Activated naive CD4-positive, alpha-beta T cell treated with anti-CD3 and anti-CD28 coated beads for 36 hours (primary cell): ENCODE data around the gene LARGE2. TPM values are rescaled to one million over a fixed set of nuclear protein-coding genes. Genes with fewer than 3 reads are reported as not detected.
A peak's percentile ranks its signal among the peaks of the same experiment; 100 is the strongest.

Source experiments
- CTCF ChIA-PET: fragments of 350-600 bp; sonication (Branson Sonifier 250); formaldehyde crosslinking; loops from one replicate; lab custom pipeline; 2021; ENCODE audit warnings: antibody characterized with exemption; lab: Charles Lee
- DNase-seq: peaks from one replicate; pipeline ENCODE4 v3.0.0-alpha.2; 2020
- H3K27ac Mint-ChIP-seq: one replicate; pipeline ENCODE4 v1.8.0; 2021; ENCODE audit warnings: mild to moderate bottlenecking, mixed read lengths
- H3K27me3 Mint-ChIP-seq: one replicate; pipeline ENCODE4 v1.8.0; 2021; ENCODE audit warnings: low read depth, mixed read lengths
- H3K36me3 Mint-ChIP-seq: one replicate; pipeline ENCODE4 v1.8.0; 2021; ENCODE audit warnings: low read depth, mixed read lengths
- H3K4me1 Mint-ChIP-seq: one replicate; pipeline ENCODE4 v1.8.0; 2021; ENCODE audit warnings: low read depth, mixed read lengths
- H3K4me3 Mint-ChIP-seq: one replicate; pipeline ENCODE4 v1.8.0; 2021; ENCODE audit warnings: mild to moderate bottlenecking, moderate library complexity, mixed read lengths
- H3K9me3 Mint-ChIP-seq: one replicate; pipeline ENCODE4 v1.8.0; 2021; ENCODE audit warnings: mixed read lengths
- intact Hi-C: fragments of 100-400 bp; cut with micrococcal nuclease; formaldehyde crosslinking; loops from one replicate; pipeline ENCODE4 v1.15.1; 2023
- total RNA-seq, 2 experiments: library from RNA; stranded (reverse); gene quantifications; one replicate each; pipeline ENCODE4 v1.2.3, GENCODE V29; 2021

LARGE2 gene
- total RNA-seq, 2 experiments from 2014 or later, result 0.48 to 0.52 TPM

DNA sequence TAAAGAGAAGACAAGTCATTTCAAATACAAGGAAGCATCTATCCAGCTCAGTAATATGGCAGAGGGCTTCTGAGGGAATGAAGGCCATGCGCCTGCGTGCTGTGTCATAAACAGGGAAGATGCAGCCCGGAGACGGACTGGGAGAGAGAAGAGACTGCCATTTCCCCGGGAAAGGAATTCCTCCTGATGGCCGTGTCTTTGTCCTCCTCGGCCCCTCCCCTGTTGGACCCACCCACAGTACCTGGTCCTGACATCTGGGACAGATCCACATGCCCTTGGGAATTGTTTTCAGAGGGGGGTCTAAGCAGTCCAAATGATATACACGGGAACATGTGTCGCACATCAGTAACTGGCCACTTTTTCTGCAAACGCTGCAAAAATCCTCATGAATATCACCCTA, 15.5 kb downstream of the LARGE2 start:
- H3K4me3 Mint-ChIP-seq, result no peak overlapping the region
- no peaks in the 10 kb centered on the region for H3K36me3 Mint-ChIP-seq
- peaks cover 5% of the 10 kb centered on the region for H3K4me1 Mint-ChIP-seq
- H3K27me3 Mint-ChIP-seq, result no peaks in the 10 kb centered on the region
- CTCF ChIA-PET, result no interaction called here
- H3K9me3 Mint-ChIP-seq, result no peaks in the 10 kb centered on the region
- no peak overlapping the region for H3K27ac Mint-ChIP-seq
- intact Hi-C loops, result no loop called here
- no peak for DNase-seq

- Mint-ChIP-seq H3K27ac (no peak overlapping the region), H3K4me3 (no peak overlapping the region), H3K4me1 (peaks cover 5% of the 10 kb centered on the region), H3K36me3 (peaks cover 5% of the 10 kb centered on the region), H3K27me3 (no peaks in the 10 kb centered on the region), H3K9me3 (no peaks in the 10 kb centered on the region)
- no peak for DNase-seq
- intact Hi-C loops, result no loop called here
- CTCF ChIA-PET, result interaction anchor here (0.7 to 1.2 kb wide), 2 partner anchors 24 to 590 kb away, joined by 3 read pairs; no protein-coding TSS in a partner anchor
These were observed 17.4 kb downstream of the LARGE2 start for GRCh38 chr11:45939836-45940235.

- Mint-ChIP-seq H3K4me1 (peaks cover 5% of the 10 kb centered on the region), H3K9me3 (no peaks in the 10 kb centered on the region), H3K36me3 (peaks cover 15% of the 10 kb centered on the region), H3K4me3 (no peak overlapping the region), H3K27ac (peak overlapping the region; percentile 42), H3K27me3 (no peaks in the 10 kb centered on the region)
- CTCF ChIA-PET, result interaction anchor here (0.6 to 1.2 kb wide), 2 partner anchors 12 to 66 kb away, joined by 3 to 5 read pairs; no protein-coding TSS in a partner anchor
- intact Hi-C loops, result no loop called here
- peak; percentile 29 for DNase-seq
These were observed 18.8 kb downstream of the LARGE2 start for GRCh38 chr11:45941285-45941684.

- no peak for DNase-seq
- Mint-ChIP-seq H3K9me3 (no peaks in the 10 kb centered on the region), H3K27ac (no peak overlapping the region), H3K36me3 (peaks cover 15% of the 10 kb centered on the region), H3K4me1 (peaks cover 5% of the 10 kb centered on the region), H3K27me3 (no peaks in the 10 kb centered on the region), H3K4me3 (no peak overlapping the region)
- intact Hi-C loops, result no loop called here
- CTCF ChIA-PET, result interaction anchor here (0.7 to 1.4 kb wide), 3 partner anchors 23 to 64 kb away, joined by 3 to 5 read pairs (median 5); no protein-coding TSS in a partner anchor
These were observed 19.9 kb downstream of the LARGE2 start for GRCh38 chr11:45942381-45942780.

DNA sequence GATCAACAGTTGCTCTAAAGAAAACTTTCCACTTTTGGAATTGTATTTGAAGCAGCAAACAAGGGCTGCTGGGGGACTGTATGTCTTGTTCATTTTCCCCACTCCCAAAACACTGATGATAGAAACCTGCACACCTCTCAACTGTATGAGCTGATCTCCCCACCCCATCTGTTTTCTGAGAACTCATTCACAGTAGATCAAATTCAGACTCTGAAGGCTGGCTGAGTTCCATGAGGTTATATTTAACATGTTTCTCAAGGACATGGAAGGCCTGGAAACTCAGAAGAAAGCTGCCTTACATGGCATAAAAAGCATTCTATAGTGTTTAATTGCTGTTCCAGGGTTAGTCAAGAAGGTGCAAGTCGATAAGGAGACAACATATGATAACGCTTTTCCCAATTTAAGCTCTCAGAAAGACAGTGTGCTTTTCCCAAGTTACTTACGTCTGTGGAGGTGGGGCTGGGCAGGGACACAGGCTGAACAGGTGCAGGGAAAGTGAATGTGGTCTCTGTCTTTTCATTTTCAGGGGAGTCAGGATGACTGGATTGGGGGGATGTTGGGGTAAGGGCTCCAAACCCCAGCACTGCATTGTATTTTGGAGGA, 23.0 kb downstream of the LARGE2 start:
- Mint-ChIP-seq H3K4me3 (no peak overlapping the region), H3K27ac (no peak overlapping the region), H3K9me3 (no peaks in the 10 kb centered on the region), H3K27me3 (no peaks in the 10 kb centered on the region), H3K36me3 (peaks cover 18% of the 10 kb centered on the region), H3K4me1 (peaks cover 5% of the 10 kb centered on the region)
- DNase-seq, result no peak
- CTCF ChIA-PET, result no interaction called here
- intact Hi-C loops, result no loop called here

GRCh38 chr11:45947885-45948284, 25.4 kb downstream of the LARGE2 start:
- Mint-ChIP-seq H3K36me3 (peaks cover 18% of the 10 kb centered on the region), H3K4me3 (no peak overlapping the region), H3K27ac (no peak overlapping the region), H3K9me3 (no peaks in the 10 kb centered on the region), H3K4me1 (no peaks in the 10 kb centered on the region), H3K27me3 (no peaks in the 10 kb centered on the region)
- no peak for DNase-seq
- intact Hi-C loops, result no loop called here
- CTCF ChIA-PET, result interaction anchor here (1.5 to 3.7 kb wide), 2 partner anchors 18 to 105 kb away, joined by 3 to 23 read pairs; no protein-coding TSS in a partner anchor

DNA sequence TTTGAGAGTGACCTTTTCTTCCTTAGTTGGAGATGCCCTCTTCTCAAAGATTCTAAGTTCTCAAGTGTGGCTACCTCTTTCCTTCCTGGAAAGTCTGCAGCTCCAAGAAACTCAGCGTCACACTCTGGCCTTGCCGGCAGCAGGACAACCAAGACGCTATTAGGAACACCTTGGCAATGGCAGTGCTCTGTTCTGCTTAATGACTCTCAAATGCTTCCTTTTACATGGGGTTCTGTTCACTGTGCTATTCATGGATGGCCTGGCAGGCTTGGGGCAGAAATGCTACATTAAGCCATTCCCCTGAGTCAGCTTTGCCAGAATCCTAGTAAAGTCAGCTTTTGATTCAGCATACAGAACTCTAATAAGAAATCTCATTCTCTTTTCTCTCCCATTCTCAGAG, 25.9 kb downstream of the LARGE2 start:
- intact Hi-C loops, result no loop called here
- Mint-ChIP-seq H3K27me3 (no peaks in the 10 kb centered on the region), H3K9me3 (no peaks in the 10 kb centered on the region), H3K36me3 (peaks cover 18% of the 10 kb centered on the region), H3K4me3 (no peak overlapping the region), H3K4me1 (no peaks in the 10 kb centered on the region), H3K27ac (no peak overlapping the region)
- DNase-seq, result no peak
- CTCF ChIA-PET, result interaction anchor here (0.5 to 3.7 kb wide), 3 partner anchors 17 to 105 kb away, joined by 3 to 23 read pairs (median 3); no protein-coding TSS in a partner anchor

DNA sequence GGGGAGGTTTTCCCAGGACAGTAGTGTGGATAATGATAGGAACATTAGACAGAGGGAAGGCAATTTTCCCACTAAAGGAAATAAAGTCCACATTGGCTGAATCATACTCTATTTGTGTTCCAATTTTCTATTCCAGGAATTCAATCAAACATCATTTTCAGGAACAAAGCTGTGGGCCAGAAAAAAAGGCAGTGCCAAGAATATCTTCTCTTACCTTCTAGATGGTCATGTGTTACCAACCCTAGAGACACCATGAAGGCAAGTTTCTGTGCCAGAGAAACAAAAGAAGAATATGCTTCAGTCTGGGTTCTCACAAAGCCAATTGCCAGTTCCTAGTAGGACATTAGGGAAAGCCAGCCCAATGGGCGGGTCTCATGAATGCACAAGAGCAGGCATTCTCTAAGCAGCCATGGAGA, 27.5 kb downstream of the LARGE2 start:
- no peak overlapping the region for H3K4me3 Mint-ChIP-seq
- H3K27me3 Mint-ChIP-seq, result no peaks in the 10 kb centered on the region
- H3K4me1 Mint-ChIP-seq, result no peaks in the 10 kb centered on the region
- intact Hi-C loops, result no loop called here
- CTCF ChIA-PET, result interaction anchor here (0.9 to 3.7 kb wide), 2 partner anchors 15 to 108 kb away, joined by 4 to 23 read pairs; no protein-coding TSS in a partner anchor
- no peaks in the 10 kb centered on the region for H3K9me3 Mint-ChIP-seq
- no peak overlapping the region for H3K27ac Mint-ChIP-seq
- peaks cover 13% of the 10 kb centered on the region for H3K36me3 Mint-ChIP-seq
- DNase-seq, result no peak

GRCh38 chr11:45959851-45960250, 37.4 kb downstream of the LARGE2 start:
- no peaks in the 10 kb centered on the region for H3K27me3 Mint-ChIP-seq
- DNase-seq, result no peak
- no peak overlapping the region for H3K4me3 Mint-ChIP-seq
- H3K9me3 Mint-ChIP-seq, result no peaks in the 10 kb centered on the region
- peaks cover 5% of the 10 kb centered on the region for H3K36me3 Mint-ChIP-seq
- H3K4me1 Mint-ChIP-seq, result no peaks in the 10 kb centered on the region
- intact Hi-C loops, result no loop called here
- CTCF ChIA-PET, result interaction anchor here (1.5 kb wide), 1 partner anchor 47 kb away, joined by 6 read pairs; no protein-coding TSS in a partner anchor
- no peak overlapping the region for H3K27ac Mint-ChIP-seq

DNA sequence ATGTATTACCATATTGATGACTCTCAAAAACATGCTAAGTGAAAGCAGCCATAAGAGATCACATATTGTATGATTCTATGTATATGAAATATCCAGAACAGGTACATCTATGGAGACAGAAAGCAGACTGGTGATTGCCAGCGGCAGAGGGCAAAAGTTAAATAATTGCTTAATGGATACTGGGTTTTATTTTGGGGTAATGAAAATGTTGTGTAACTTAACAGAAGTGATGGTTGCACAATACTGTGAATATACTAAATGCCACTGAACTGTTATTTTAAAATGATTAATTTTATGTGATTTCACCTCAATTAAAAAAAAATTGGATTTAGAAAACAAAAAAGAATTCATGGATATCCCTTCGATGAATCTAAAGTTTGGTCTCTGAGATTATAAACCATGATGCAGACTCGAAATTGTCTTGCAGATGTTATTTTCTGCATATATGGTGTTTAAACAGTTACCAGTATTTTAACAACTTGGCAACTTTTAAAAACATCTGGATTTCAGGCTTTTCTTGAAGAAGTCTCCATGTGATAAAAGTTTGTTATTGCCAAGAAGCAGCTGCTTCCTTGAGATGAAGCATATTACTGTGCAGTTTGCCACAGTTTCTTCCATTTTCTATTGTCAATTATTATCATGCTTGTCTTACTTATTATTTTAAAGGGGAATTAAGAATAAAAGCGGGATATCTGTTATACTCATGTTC, 38.1 kb downstream of the LARGE2 start:
- DNase-seq, result no peak
- no peaks in the 10 kb centered on the region for H3K9me3 Mint-ChIP-seq
- peaks cover 5% of the 10 kb centered on the region for H3K36me3 Mint-ChIP-seq
- no peak overlapping the region for H3K4me3 Mint-ChIP-seq
- intact Hi-C loops, result no loop called here
- CTCF ChIA-PET, result interaction anchor here (0.5 kb wide), 1 partner anchor 153 kb away, joined by 5 read pairs; no protein-coding TSS in a partner anchor
- no peaks in the 10 kb centered on the region for H3K27me3 Mint-ChIP-seq
- no peak overlapping the region for H3K27ac Mint-ChIP-seq
- no peaks in the 10 kb centered on the region for H3K4me1 Mint-ChIP-seq

GRCh38 chr11:45961751-45962240, 39.3 kb downstream of the LARGE2 start:
- H3K4me3 Mint-ChIP-seq, result no peak overlapping the region
- H3K27me3 Mint-ChIP-seq, result no peaks in the 10 kb centered on the region
- peaks cover 2% of the 10 kb centered on the region for H3K36me3 Mint-ChIP-seq
- no peak overlapping the region for H3K27ac Mint-ChIP-seq
- intact Hi-C loops, result no loop called here
- no peaks in the 10 kb centered on the region for H3K4me1 Mint-ChIP-seq
- no peak for DNase-seq
- H3K9me3 Mint-ChIP-seq, result no peaks in the 10 kb centered on the region
- CTCF ChIA-PET, result interaction anchor here (0.6 to 1.0 kb wide), 2 partner anchors 43 to 221 kb away, joined by 3 to 4 read pairs; no protein-coding TSS in a partner anchor

DNA sequence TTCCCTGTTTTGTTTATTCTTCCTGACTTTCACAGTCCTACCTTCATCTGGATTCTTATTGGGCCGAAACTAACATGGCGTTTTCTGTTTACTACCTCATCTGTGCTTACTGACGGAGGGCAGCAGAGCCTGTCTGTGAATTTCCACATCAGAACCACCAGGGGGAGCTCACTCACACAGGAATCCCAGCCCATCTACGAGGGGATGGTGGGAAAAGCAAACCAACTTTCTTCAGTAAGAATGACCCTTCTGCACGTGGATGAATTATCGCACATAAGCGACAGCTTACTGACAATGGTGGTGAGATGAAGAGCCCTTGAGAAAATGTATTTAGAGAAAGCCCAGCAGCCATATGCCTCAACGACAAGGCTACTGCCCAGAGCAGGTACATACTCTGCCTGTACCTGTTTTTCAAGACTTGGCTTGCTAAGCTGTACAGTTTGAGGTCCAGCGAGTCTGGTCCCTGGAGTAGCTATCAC, 42.5 kb downstream of the LARGE2 start:
- DNase-seq, result peak; percentile 72
- Mint-ChIP-seq H3K36me3 (peaks cover 2% of the 10 kb centered on the region), H3K4me3 (no peak overlapping the region), H3K27ac (no peak overlapping the region), H3K27me3 (no peaks in the 10 kb centered on the region), H3K9me3 (no peaks in the 10 kb centered on the region), H3K4me1 (no peaks in the 10 kb centered on the region)
- intact Hi-C loops, result loop anchor here (1.0 to 2.0 kb wide), 4 partner anchors 41 to 343 kb away; no protein-coding TSS in a partner anchor
- CTCF ChIA-PET, result interaction anchor here (0.6 to 8.1 kb wide), 42 partner anchors 9 to 531 kb away, joined by 3 to 109 read pairs (median 6); partner anchors contain the start of genes CRY2 and PEX16
